Adrenal gland (tissue), 5 donors: ENCODE results near the gene KSR2.

ENCODE experiments used
- CTCF ChIP-seq, 6 experiments: fragments of 450-650 bp in 4 of 6; fragments of 200-600 bp in 2 of 6; sonication (generic) in 1 of 6; IDR thresholded peaks; 1 replicate in 5 of 6; 2 replicates in 1 of 6; pipeline versions ENCODE4 v1.5.1 to v1.8.0; 2016 to 2021; ENCODE audit warnings: antibody characterized with exemption in 6 of 6, mild to moderate bottlenecking in 2 of 6, moderate library complexity in 1 of 6
- POLR2A ChIP-seq, 2 donors: fragments of 450-650 bp; IDR thresholded peaks; one replicate each; pipeline ENCODE4 v1.6.1; 2017; ENCODE audit warnings: antibody characterized with exemption in 2 of 2, mild to moderate bottlenecking in 2 of 2, moderate library complexity in 1 of 2
- donor health status: DM: no; HTN: no; CAD: no.

- TF ChIP-seq CTCF (IDR thresholded peaks at IDR 0.05) (no peak), POLR2A (IDR thresholded peaks at IDR 0.05) (no peak)
Measured at GRCh38 chr12:117936722-117937484, 31.9 kb downstream of the KSR2 start.
